Kidney (tissue), 14 donors: ENCODE measurements around the gene NT5C1A. TPM values are rescaled to one million over a fixed set of nuclear protein-coding genes. Genes with fewer than 3 reads are reported as not detected.

ENCODE experiments used
- DNase-seq, 5 donors: peaks; one replicate each; pipeline ENCODE4 v3.0.0-alpha.2; 2013 to 2020
- FAIRE-seq: peaks from 2 replicates; lab custom pipeline; 2012; peaks lifted over from hg19 to GRCh38; lab: Jason Lieb, UNC
- H3K27ac ChIP-seq, 2 donors: one replicate each; pipeline ENCODE4 v1.7.0; 2013; ENCODE audit warnings: low read depth in 2 of 2, low read length in 2 of 2, inconsistent platforms in 1 of 2
- H3K27me3 ChIP-seq: one replicate; pipeline ENCODE4 v1.7.1; 2013; ENCODE audit warnings: low read length, inconsistent platforms; ENCODE audit not compliant: control insufficient read depth, insufficient read depth
- H3K36me3 ChIP-seq, 3 donors: one replicate each; pipeline versions ENCODE4 v1.7.0 to v1.7.1; 2013; ENCODE audit warnings: low read length in 3 of 3, control low read depth in 1 of 3, inconsistent platforms in 1 of 3; ENCODE audit not compliant: insufficient read depth in 3 of 3, control insufficient read depth in 2 of 3
- H3K4me1 ChIP-seq, 3 donors: one replicate each; pipeline versions ENCODE4 v1.7.0 to v1.7.1; 2013; ENCODE audit warnings: low read length in 3 of 3, inconsistent platforms in 1 of 3, low read depth in 1 of 3; ENCODE audit not compliant: control insufficient read depth in 2 of 3, insufficient read depth in 2 of 3
- H3K4me3 ChIP-seq, 3 donors: one replicate each; pipeline versions ENCODE4 v1.7.0 to v1.8.1; 2013; ENCODE audit warnings: low read length in 3 of 3, control low read depth in 1 of 3, inconsistent platforms in 1 of 3
- H3K9ac ChIP-seq, 3 donors: one replicate each; pipeline versions ENCODE4 v1.7.0 to v1.7.1; 2013; ENCODE audit warnings: low read length in 3 of 3, control low read depth in 1 of 3, inconsistent platforms in 1 of 3
- H3K9me3 ChIP-seq, 3 donors: one replicate each; pipeline versions ENCODE4 v1.7.0 to v1.7.1; 2013; ENCODE audit warnings: low read length in 3 of 3, control low read depth in 1 of 3, inconsistent platforms in 1 of 3; ENCODE audit not compliant: control insufficient read depth in 2 of 3, insufficient read depth in 1 of 3
- intact Hi-C: fragments of 100-400 bp; cut with DNase I; formaldehyde crosslinking; loops from one replicate; pipeline ENCODE4 v1.11.1; 2022
- polyA plus RNA-seq: library from polyadenylated mRNA; stranded (reverse); fragments of 350-450 nt; fragmentation: Illumina TruSeq; extraction: RNeasy Lipid Tissue Mini Kit (QIAGEN cat#74804); gene quantifications from one replicate; pipeline ENCODE4 v1.2.3, GENCODE V29; 2014; ENCODE audit warnings: low read depth, low replicate concordance; ENCODE audit not compliant: insufficient read depth
- total RNA-seq: library from RNA; stranded (reverse); fragmentation: NEBNext Ultra II Directional; extraction: Animal tissue kit (Norgen Biotek cat#: 25700); gene quantifications from one replicate; pipeline ENCODE4 v1.2.1, GENCODE V29; 2021
- TF ChIP-seq, protein P1 (sequence below): IDR thresholded peaks from 3 replicates; pipeline ENCODE4 v1.5.1; 2012; ENCODE audit warnings: mild to moderate bottlenecking, moderate library complexity, borderline replicate concordance; ENCODE audit not compliant: insufficient read depth; ENCODE audit errors: extremely low read depth
- donor health status: control.
- donor health status: control.
- donor health status: control.
- donor health status: control.
- donor health status: control.
- donor health status: DM: yes; HTN: yes; CAD: no.
- donor health status: Normal renal cell carcinoma (clear cell type).

NT5C1A gene
- total and polyA plus RNA-seq, 2 donors from 2014 or later = 0.62 to 2.0 TPM

DNA sequence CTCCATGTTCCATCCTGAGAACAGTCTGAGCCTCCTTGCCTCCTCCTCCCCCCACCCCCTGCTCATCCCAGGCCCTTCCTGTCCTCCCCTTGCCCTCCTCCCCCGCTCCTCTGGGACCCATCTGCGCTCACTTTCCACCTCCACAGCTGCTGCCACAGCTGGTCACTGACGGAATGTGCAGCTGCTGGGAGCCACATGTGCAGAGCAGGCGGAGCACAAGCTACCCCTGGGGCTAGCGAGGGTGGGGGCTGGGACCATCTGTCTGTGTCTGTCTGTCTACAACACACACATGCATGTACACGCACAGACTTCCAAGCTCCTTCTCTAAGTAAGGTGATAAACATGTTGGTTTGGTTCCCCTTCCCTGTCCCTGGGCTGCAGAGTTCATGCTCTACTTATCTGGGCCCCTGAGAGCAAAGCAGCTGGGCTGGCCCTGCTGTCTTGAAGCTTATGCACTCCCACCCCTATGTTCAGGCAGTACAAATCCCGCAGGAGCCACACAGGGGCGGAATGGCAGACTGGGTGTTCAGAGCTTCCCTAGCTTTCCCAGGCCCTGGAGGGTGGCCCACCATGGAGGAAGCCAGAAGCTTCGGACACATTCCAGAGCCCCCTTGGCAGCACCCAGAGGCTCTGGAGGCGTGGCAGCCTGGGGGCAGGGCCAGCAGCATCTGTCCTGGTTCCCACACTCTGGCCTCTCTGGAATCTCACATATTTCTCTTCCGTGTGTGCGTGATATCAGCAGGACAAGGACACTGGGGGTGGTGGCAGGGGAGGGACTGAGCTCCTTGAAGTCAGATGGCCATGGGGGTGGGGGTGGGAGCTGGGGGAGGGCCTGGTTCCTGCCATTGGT lies 25.4 kb downstream of the NT5C1A start:
- peaks cover 0 to 9% (median 0%) of the 10 kb centered on the region in 3 donors for H3K4me1 ChIP-seq
- H3K9ac ChIP-seq = no peak overlapping the region
- no peaks in the 10 kb centered on the region for H3K36me3 ChIP-seq
- FAIRE-seq = no peak
- TF ChIP-seq, protein P1, sequence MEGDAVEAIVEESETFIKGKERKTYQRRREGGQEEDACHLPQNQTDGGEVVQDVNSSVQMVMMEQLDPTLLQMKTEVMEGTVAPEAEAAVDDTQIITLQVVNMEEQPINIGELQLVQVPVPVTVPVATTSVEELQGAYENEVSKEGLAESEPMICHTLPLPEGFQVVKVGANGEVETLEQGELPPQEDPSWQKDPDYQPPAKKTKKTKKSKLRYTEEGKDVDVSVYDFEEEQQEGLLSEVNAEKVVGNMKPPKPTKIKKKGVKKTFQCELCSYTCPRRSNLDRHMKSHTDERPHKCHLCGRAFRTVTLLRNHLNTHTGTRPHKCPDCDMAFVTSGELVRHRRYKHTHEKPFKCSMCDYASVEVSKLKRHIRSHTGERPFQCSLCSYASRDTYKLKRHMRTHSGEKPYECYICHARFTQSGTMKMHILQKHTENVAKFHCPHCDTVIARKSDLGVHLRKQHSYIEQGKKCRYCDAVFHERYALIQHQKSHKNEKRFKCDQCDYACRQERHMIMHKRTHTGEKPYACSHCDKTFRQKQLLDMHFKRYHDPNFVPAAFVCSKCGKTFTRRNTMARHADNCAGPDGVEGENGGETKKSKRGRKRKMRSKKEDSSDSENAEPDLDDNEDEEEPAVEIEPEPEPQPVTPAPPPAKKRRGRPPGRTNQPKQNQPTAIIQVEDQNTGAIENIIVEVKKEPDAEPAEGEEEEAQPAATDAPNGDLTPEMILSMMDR = no peak
- H3K27me3 ChIP-seq = no peaks in the 10 kb centered on the region
- H3K27ac ChIP-seq = peak overlapping the region; percentile 51 to 82
- peak; percentile 88 to 93 (median 90) for DNase-seq
- H3K9me3 ChIP-seq = no peaks in the 10 kb centered on the region
- intact Hi-C loops = no loop called here
- no peak overlapping the region for H3K4me3 ChIP-seq

DNA sequence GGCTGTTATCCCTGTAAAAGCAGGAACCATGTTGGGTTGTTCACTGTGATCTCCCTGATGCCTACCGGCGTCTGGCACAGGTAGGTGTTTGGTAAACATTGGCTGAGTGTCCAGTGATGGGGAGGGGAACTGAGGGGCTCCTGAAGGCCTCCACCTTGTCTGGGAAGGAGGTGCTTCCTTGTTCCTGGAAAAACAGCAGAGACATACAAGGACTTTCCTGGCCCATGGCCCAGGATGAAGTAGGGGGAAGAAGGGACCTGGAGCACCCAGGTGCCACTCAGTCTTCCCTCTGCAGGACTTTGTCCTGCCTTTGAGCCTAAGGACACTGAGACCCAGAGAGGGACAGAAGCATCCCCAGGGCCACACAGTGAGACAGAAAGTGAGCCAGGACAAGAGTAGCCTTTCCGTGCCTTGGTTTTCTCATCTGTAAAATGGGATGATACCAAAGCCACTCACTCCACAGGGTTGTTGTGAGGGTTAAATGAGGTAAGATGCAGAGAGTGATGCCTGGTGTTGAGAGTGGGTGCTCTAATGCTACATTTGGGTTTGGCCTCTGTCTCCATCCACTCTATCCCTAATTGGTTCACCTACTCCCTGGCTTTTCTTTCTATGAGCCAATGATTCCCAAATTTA lies 26.4 kb downstream of the NT5C1A start:
- Histone ChIP-seq H3K4me1 (peaks cover 0 to 9% (median 0%) of the 10 kb centered on the region in 3 donors), H3K36me3 (no peaks in the 10 kb centered on the region), H3K27ac (peak overlapping the region in 1 of 2 donors; percentile 21), H3K9me3 (no peaks in the 10 kb centered on the region), H3K27me3 (no peaks in the 10 kb centered on the region), H3K9ac (no peak overlapping the region), H3K4me3 (no peak overlapping the region)
- TF ChIP-seq, protein P1 = no peak
- intact Hi-C loops = no loop called here
- DNase-seq = no peak
- no peak for FAIRE-seq

DNA sequence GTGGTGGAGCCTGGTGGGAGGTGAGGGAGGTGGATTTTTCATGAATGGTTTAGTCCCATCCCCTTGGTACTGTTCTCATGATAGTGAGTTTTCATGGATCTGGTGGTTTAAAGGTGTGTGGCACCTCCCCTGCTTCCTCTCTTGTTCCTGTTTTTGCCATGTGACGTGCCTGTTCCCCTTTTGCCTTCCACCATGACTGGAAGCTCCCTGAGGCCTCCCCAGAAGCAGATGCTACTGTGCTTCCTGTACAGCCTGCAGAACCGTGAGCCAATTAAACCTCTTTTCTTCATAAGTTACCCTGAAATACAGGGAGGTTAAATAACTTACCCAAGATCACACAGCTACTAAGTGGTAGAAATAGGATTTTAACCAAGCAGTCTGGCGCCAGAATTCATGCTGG lies 28.2 kb downstream of the NT5C1A start:
- Histone ChIP-seq H3K9me3 (no peaks in the 10 kb centered on the region), H3K27ac (no peak overlapping the region), H3K36me3 (no peaks in the 10 kb centered on the region), H3K4me3 (no peak overlapping the region), H3K27me3 (no peaks in the 10 kb centered on the region), H3K9ac (no peak overlapping the region), H3K4me1 (peaks cover 0 to 9% (median 0%) of the 10 kb centered on the region in 3 donors)
- no peak for DNase-seq
- TF ChIP-seq, protein P1 = no peak
- no peak for FAIRE-seq
- intact Hi-C loops = no loop called here
